DND-41 (cell line): Measurements from ENCODE around the gene ACAD8.

Experiments used
- ATAC-seq: fragments of 200-7000 bp; cut with Tn5 transposase; 3 replicates; pipeline ENCODE4 v1.9.1; 2021; ENCODE audit warnings: low read depth; ENCODE audit not compliant: insufficient read depth
- DNase-seq: peaks from one replicate; pipeline ENCODE4 v3.0.0-alpha.2; 2020
- H2AFZ ChIP-seq: 2 replicates; pipeline ENCODE4 v1.6.0; 2012; ENCODE audit warnings: low read depth, low read length
- H3K27ac ChIP-seq: 2 replicates; pipeline ENCODE4 v1.5.1; 2012; ENCODE audit warnings: low read length, inconsistent platforms
- H3K27me3 ChIP-seq: fragments of 200-600 bp; sonication (generic); 2 replicates; pipeline ENCODE4 v1.6.0; 2012; ENCODE audit warnings: low read length, mild to moderate bottlenecking, inconsistent platforms; ENCODE audit not compliant: insufficient read depth, poor library complexity
- H3K36me3 ChIP-seq: 2 replicates; pipeline ENCODE4 v1.5.1; 2012; ENCODE audit warnings: low read length, inconsistent platforms; ENCODE audit not compliant: insufficient read depth
- H3K4me1 ChIP-seq: 2 replicates; pipeline ENCODE4 v1.5.1; 2012; ENCODE audit warnings: mild to moderate bottlenecking, low read length; ENCODE audit not compliant: insufficient read depth
- H3K4me2 ChIP-seq: 2 replicates; pipeline ENCODE4 v1.6.0; 2012; ENCODE audit warnings: mild to moderate bottlenecking, moderate library complexity, low read length, inconsistent platforms; ENCODE audit not compliant: insufficient read depth
- H3K4me3 ChIP-seq, 2 experiments: fragments of 200-600 bp in 1 of 2; shearing (Covaris generic) in 1 of 2; 2 replicates each; pipeline ENCODE4 v1.5.1; 2012 to 2016; ENCODE audit warnings: inconsistent platforms in 2 of 2, low read length in 2 of 2, mild to moderate bottlenecking in 2 of 2, low read depth in 1 of 2, moderate library complexity in 1 of 2
- H3K79me2 ChIP-seq: 2 replicates; pipeline ENCODE4 v1.6.0; 2012; ENCODE audit warnings: low read length, inconsistent platforms; ENCODE audit not compliant: insufficient read depth
- H3K9ac ChIP-seq: 2 replicates; pipeline ENCODE4 v1.6.0; 2012; ENCODE audit warnings: low read depth, mild to moderate bottlenecking, inconsistent platforms, low read length, moderate library complexity
- H3K9me3 ChIP-seq: 2 replicates; pipeline ENCODE4 v1.5.1; 2012; ENCODE audit warnings: low read length, moderate library complexity, mild to moderate bottlenecking, inconsistent platforms; ENCODE audit not compliant: insufficient read depth, severe bottlenecking
- H4K20me1 ChIP-seq: 2 replicates; pipeline ENCODE4 v1.6.0; 2012; ENCODE audit warnings: low read length; ENCODE audit not compliant: insufficient read depth
- EZH2 ChIP-seq: IDR thresholded peaks from 3 replicates; pipeline ENCODE4 v1.6.1; 2012; ENCODE audit warnings: borderline replicate concordance, low read depth, mild to moderate bottlenecking, moderate library complexity, low read length, inconsistent platforms; ENCODE audit not compliant: severe bottlenecking
- TF ChIP-seq, protein P1 (sequence below): IDR thresholded peaks from 2 replicates; pipeline ENCODE4 v1.5.1; 2012; ENCODE audit warnings: borderline replicate concordance, low read length, moderate library complexity, mild to moderate bottlenecking; ENCODE audit not compliant: poor library complexity, severe bottlenecking; ENCODE audit errors: extremely low read depth

The ACAD8 gene

DNA sequence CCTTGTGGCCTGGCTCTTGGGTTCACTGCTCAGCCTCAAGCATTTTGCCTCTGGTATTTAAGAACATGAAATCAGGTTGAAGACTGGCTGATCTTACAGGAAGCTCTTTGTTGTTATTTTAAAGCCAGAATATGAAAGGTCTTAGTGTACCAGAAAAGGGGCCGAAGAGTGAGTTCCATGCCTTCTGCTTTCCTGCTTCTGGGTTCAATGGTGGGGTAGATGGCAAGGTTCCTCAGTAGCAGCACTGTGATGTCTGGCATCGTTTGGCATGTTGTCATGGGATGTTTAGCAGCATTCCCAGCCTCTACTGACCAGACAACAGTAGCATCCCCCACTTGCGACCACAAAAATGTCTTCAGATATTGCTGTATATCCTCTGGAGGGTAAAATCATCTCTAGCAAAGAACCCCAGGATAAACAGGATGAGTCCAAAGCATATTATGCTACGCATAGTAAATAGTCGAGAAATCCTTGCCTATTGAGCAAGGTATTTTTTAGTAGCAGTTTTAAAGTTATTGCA is 26.5 kb upstream of the ACAD8 start:
- peaks cover 58% of the 10 kb centered on the region for H3K4me1 ChIP-seq
- TF ChIP-seq, protein P1, sequence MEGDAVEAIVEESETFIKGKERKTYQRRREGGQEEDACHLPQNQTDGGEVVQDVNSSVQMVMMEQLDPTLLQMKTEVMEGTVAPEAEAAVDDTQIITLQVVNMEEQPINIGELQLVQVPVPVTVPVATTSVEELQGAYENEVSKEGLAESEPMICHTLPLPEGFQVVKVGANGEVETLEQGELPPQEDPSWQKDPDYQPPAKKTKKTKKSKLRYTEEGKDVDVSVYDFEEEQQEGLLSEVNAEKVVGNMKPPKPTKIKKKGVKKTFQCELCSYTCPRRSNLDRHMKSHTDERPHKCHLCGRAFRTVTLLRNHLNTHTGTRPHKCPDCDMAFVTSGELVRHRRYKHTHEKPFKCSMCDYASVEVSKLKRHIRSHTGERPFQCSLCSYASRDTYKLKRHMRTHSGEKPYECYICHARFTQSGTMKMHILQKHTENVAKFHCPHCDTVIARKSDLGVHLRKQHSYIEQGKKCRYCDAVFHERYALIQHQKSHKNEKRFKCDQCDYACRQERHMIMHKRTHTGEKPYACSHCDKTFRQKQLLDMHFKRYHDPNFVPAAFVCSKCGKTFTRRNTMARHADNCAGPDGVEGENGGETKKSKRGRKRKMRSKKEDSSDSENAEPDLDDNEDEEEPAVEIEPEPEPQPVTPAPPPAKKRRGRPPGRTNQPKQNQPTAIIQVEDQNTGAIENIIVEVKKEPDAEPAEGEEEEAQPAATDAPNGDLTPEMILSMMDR: no peak
- TF ChIP-seq EZH2: no peak
- H3K36me3 ChIP-seq: peaks cover 54% of the 10 kb centered on the region
- H3K9me3 ChIP-seq: no peaks in the 10 kb centered on the region
- ATAC-seq (no peak), DNase-seq (no peak)
- H3K79me2 ChIP-seq: peaks cover 96% of the 10 kb centered on the region
- H3K4me3 ChIP-seq: peak overlapping the region in 1 of 2 experiments; percentile 91; a peak in 2 of 4 replicates
- peaks cover 49% of the 10 kb centered on the region for H4K20me1 ChIP-seq
- H3K27me3 ChIP-seq: no peaks in the 10 kb centered on the region
- H3K9ac ChIP-seq: peak overlapping the region; percentile 83
- peak overlapping the region; percentile 95 for H3K4me2 ChIP-seq
- peak overlapping the region; percentile 72 for H3K27ac ChIP-seq
- no peak overlapping the region for H2AFZ ChIP-seq

DNA sequence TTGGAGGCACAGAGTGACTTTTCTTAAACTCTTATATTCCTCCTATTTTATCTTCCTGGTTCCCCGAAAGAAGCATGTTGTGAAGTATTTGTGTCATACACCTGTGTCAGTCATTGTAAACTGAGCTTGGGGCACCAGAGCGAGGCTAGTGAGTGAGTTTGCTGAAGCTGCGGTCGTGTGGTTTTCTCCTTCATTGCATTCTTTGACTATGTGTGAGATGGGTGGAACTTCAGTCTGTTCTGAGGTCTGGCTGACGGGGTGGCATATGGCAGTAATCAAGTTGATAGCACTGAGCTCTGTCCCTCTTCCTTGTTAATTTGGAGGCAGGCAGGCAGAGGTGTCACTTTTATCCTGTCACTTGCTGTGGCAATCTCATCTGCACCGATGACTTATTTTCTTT is 24.7 kb upstream of the ACAD8 start:
- Histone ChIP-seq H3K79me2 (peaks cover 95% of the 10 kb centered on the region), H2AFZ (no peak overlapping the region), H3K27ac (no peak overlapping the region), H3K36me3 (peaks cover 54% of the 10 kb centered on the region), H3K4me2 (peak overlapping the region; percentile 37; the same call in 1 of the 2 replicates), H3K4me1 (peaks cover 47% of the 10 kb centered on the region), H3K4me3 (no peak overlapping the region), H3K9me3 (no peaks in the 10 kb centered on the region), H4K20me1 (peaks cover 48% of the 10 kb centered on the region), H3K9ac (no peak overlapping the region), H3K27me3 (no peaks in the 10 kb centered on the region)
- ATAC-seq (peak; percentile 14; the same call in 1 of the 3 replicates), DNase-seq (peak; percentile 50)
- no peak for TF ChIP-seq EZH2
- TF ChIP-seq, protein P1: no peak

DNA sequence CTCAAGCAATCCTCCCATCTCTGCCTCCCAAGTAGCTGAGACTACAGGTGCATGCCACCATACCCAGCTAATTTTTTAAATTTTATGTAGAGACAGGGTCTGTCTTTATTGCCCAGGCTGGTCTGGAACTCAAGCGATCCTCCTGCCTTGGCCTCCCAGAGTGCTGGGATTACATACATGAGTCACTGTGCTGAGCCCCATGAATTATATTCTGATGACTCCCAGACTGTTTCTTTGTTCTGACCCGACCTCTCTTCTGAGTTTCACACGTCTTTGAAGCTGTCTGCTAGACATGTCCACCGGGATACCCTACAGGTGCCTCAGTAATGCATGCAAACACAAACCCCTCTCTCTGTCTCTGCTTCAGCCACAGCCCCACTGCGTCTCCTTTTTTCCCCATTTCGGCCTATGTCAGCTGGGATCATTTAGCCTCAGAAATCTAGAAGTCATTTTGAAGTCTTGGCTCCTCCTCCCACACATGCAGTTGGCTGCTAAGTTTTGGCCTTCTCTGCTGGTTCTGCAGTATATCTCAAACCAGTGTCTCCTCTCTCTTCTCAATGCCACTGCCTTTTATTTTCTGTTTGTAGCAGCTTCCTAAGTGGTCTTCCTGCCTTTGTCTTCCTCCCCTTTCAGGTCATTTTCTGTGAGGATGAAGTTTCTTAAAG is 24.1 kb upstream of the ACAD8 start:
- ATAC-seq (no peak), DNase-seq (no peak)
- H3K27me3 ChIP-seq: no peaks in the 10 kb centered on the region
- no peak overlapping the region for H2AFZ ChIP-seq
- H3K27ac ChIP-seq: no peak overlapping the region
- peak overlapping the region; percentile 18 for H3K4me2 ChIP-seq
- no peak overlapping the region for H3K4me3 ChIP-seq
- H3K36me3 ChIP-seq: peaks cover 58% of the 10 kb centered on the region
- TF ChIP-seq, protein P1: no peak
- TF ChIP-seq EZH2: no peak
- peaks cover 47% of the 10 kb centered on the region for H3K4me1 ChIP-seq
- no peaks in the 10 kb centered on the region for H3K9me3 ChIP-seq
- no peak overlapping the region for H3K9ac ChIP-seq
- H4K20me1 ChIP-seq: peaks cover 54% of the 10 kb centered on the region
- peaks cover 97% of the 10 kb centered on the region for H3K79me2 ChIP-seq
